Measurements from ENCODE around the gene CLASP1. TPM values are rescaled to one million over a fixed set of nuclear protein-coding genes. Genes with fewer than 3 reads are reported as not detected.

The CLASP1 gene
- total and polyA plus RNA-seq, 2 experiments from 2014 or later, result 16.6 to 56.3 TPM

- no peaks in the 10 kb centered on the region for H3K27me3 ChIP-seq (ENCODE audit: insufficient read depth)
- no peaks in the 10 kb centered on the region for H3K79me2 ChIP-seq (replicated peaks; ENCODE audit: insufficient read depth)
- no peak overlapping the region for H3K4me3 ChIP-seq
- no peak overlapping the region for H2AFZ ChIP-seq
- Mint-ChIP-seq H3K27ac (no peak overlapping the region), H3K9me3 (no peaks in the 10 kb centered on the region), H3K36me3 (ENCODE audit: low read depth) (no peaks in the 10 kb centered on the region), H3K27me3 (ENCODE audit: insufficient read depth, low read depth, poor library complexity) (peaks cover 6% of the 10 kb centered on the region), H3K4me1 (peaks cover 18% of the 10 kb centered on the region), H3K4me3 (no peak overlapping the region)
- H3K9me2 ChIP-seq (ENCODE audit: insufficient read depth), result no peaks in the 10 kb centered on the region
- DNase-seq (ENCODE audit: low spot score) (no peak), ATAC-seq (no peak)
- TF ChIP-seq CTCF (conservative IDR thresholded peaks at IDR 0.05; ENCODE audit: low read depth in 2 of 2), result no peak
- no peak for TF ChIP-seq ZNF462 (CRISPR knock-in tag; IDR thresholded peaks at IDR 0.05)
- TF ChIP-seq ETS1 (IDR thresholded peaks at IDR 0.05), result no peak
- no peak for TF ChIP-seq POLR2AphosphoS5 (IDR thresholded peaks at IDR 0.05; ENCODE audit: low read depth)
- TF ChIP-seq EZH2phosphoT487 (IDR thresholded peaks at IDR 0.05; ENCODE audit: unreplicated experiment), result no peak
- TF ChIP-seq ZNF331 (CRISPR knock-in tag; IDR thresholded peaks at IDR 0.05; ENCODE audit: low read depth), result no peak
- TF ChIP-seq STAT1 (IDR thresholded peaks at IDR 0.05; ENCODE audit: unreplicated experiment), result no peak
- no peak for TF ChIP-seq JUNB (IDR thresholded peaks at IDR 0.05; ENCODE audit: unreplicated experiment)
- no peak for TF ChIP-seq ZNF114 (CRISPR knock-in tag; IDR thresholded peaks at IDR 0.05)
- TF ChIP-seq NANOG (IDR thresholded peaks at IDR 0.05; ENCODE audit: borderline replicate concordance), result no peak
- TF ChIP-seq EZH2 (IDR thresholded peaks at IDR 0.05; ENCODE audit: low read depth, unreplicated experiment), result no peak
- TF ChIP-seq REST (IDR thresholded peaks at IDR 0.05; ENCODE audit: unreplicated experiment), result no peak
- TF ChIP-seq CREB1 (CRISPR knock-in tag; IDR thresholded peaks at IDR 0.05; ENCODE audit: low read depth), result no peak
- H3K4me1 ChIP-seq (ENCODE audit: insufficient read depth), result peaks cover 12% of the 10 kb centered on the region
- no peaks in the 10 kb centered on the region for H3K36me3 ChIP-seq (ENCODE audit: insufficient read depth)
- H3K4me2 ChIP-seq, result no peak overlapping the region
- H3F3A ChIP-seq (replicated peaks; ENCODE audit: low read depth), result no peaks in the 10 kb centered on the region
- H3K27ac ChIP-seq (ENCODE audit: low read depth), result no peak overlapping the region
- no peaks in the 10 kb centered on the region for H4K20me1 ChIP-seq (replicated peaks; ENCODE audit: insufficient read depth)
Measured at GRCh38 chr2:121698318-121698930, 49.2 kb upstream of the CLASP1 start.
